HCT116 (cell line): Measurements from ENCODE around the gene ERCC5. TPM values are rescaled to one million over a fixed set of nuclear protein-coding genes. Genes with fewer than 3 reads are reported as not detected.

Source experiments
- ATAC-seq: fragments of 200-7000 bp; cut with Tn5 transposase; 2 replicates; pipeline ENCODE4 v1.9.1; 2020; ENCODE audit warnings: mild to moderate bottlenecking, moderate library complexity
- BruUV-seq: library from RNA; stranded (reverse); fragments of 400-500 nt; replicated peaks from 2 replicates; lab custom pipeline; 2021; lab: Mats Ljungman, UMichigan
- CTCF ChIA-PET: fragments of 300-600 bp; sonication (Branson Sonifier 250); formaldehyde crosslinking; loops from one replicate; lab custom pipeline; 2021; ENCODE audit warnings: antibody characterized with exemption; lab: Charles Lee
- POLR2A ChIA-PET: fragments of 300-600, 350-600 bp; sonication (Branson Sonifier 250); formaldehyde crosslinking; loops from one replicate; lab custom pipeline; 2021; ENCODE audit warnings: antibody characterized with exemption; lab: Charles Lee
- RAD21 ChIA-PET, 2 experiments: fragments of 300-600 bp; sonication (Branson Sonifier 250); formaldehyde crosslinking; loops; one replicate each; lab custom pipeline; 2023; ENCODE audit warnings: low total read pairs in 2 of 2; ENCODE audit not compliant: uncharacterized antibody in 2 of 2, unreplicated experiment in 2 of 2, low non-redundant PET in 1 of 2; lab: Charles Lee
- DNase-seq: peaks from one replicate; pipeline ENCODE4 v3.0.0-alpha.2; 2010; ENCODE audit warnings: low read depth, low spot score
- H2AFZ ChIP-seq: fragments of 200-600 bp; shearing (Covaris generic), sonication (generic); 2 replicates; pipeline ENCODE4 v1.6.1; 2017; ENCODE audit warnings: low read depth, mixed run types, mixed read lengths, antibody characterized with exemption, low read length; ENCODE audit not compliant: poor library complexity, severe bottlenecking
- H3K27ac ChIP-seq: 2 replicates; pipeline ENCODE4 v1.5.1; 2012; ENCODE audit warnings: low read depth, low read length
- H3K27me3 ChIP-seq: fragments of 200-600 bp; sonication (generic); 2 replicates; pipeline ENCODE4 v1.6.1; 2016; ENCODE audit warnings: mixed run types, low read length, mixed read lengths; ENCODE audit not compliant: insufficient read depth
- H3K36me3 ChIP-seq, 2 experiments: fragments of 200-500 bp in 1 of 2; fragments of 200-600 bp in 1 of 2; sonication (Bioruptor generic) in 1 of 2; sonication (generic) in 1 of 2; 2 replicates each; pipeline versions ENCODE4 v1.5.1 to v1.6.1; 2014 to 2016; ENCODE audit warnings: low read length in 2 of 2, inconsistent platforms in 1 of 2, mixed read lengths in 1 of 2, mixed run types in 1 of 2; ENCODE audit not compliant: insufficient read depth in 2 of 2, control insufficient read depth in 1 of 2
- H3K4me1 ChIP-seq, 2 experiments: fragments of 200-600 bp in 1 of 2; sonication (generic) in 1 of 2; 2 replicates each; pipeline versions ENCODE4 v1.5.1 to v1.6.1; 2012 to 2017; ENCODE audit warnings: low read length in 2 of 2, inconsistent platforms in 1 of 2, mild to moderate bottlenecking in 1 of 2, mixed read lengths in 1 of 2, mixed run types in 1 of 2, moderate library complexity in 1 of 2; ENCODE audit not compliant: insufficient read depth in 2 of 2, control insufficient read depth in 1 of 2
- H3K4me2 ChIP-seq: fragments of 200-600 bp; sonication (generic); 2 replicates; pipeline ENCODE4 v1.6.1; 2017; ENCODE audit warnings: mixed run types, low read length, mixed read lengths
- H3K4me3 ChIP-seq, 2 experiments: fragments of 200-600 bp in 1 of 2; sonication (generic) in 1 of 2; replicated peaks in 1 of 2; 2 replicates each; pipeline ENCODE4 v1.5.1; 2011 to 2016; ENCODE audit warnings: low read length in 2 of 2, control low read depth in 1 of 2, low read depth in 1 of 2, mild to moderate bottlenecking in 1 of 2, mixed read lengths in 1 of 2, mixed run types in 1 of 2
- H3K79me2 ChIP-seq: fragments of 200-600 bp; sonication (generic); 2 replicates; pipeline ENCODE4 v1.6.1; 2017; ENCODE audit warnings: mild to moderate bottlenecking, mixed run types, low read length, moderate library complexity, mixed read lengths; ENCODE audit not compliant: insufficient read depth
- H3K9ac ChIP-seq: fragments of 200-600 bp; sonication (generic); 2 replicates; pipeline ENCODE4 v1.6.1; 2016; ENCODE audit warnings: low read length, mixed read lengths
- H3K9me2 ChIP-seq: fragments of 200-600 bp; sonication (generic), shearing (Covaris generic); 2 replicates; pipeline ENCODE4 v1.6.1; 2017; ENCODE audit warnings: mixed run types, mild to moderate bottlenecking, moderate library complexity; ENCODE audit not compliant: insufficient read depth
- H3K9me3 ChIP-seq, 2 experiments: fragments of 200-500 bp in 1 of 2; fragments of 200-600 bp in 1 of 2; sonication (Bioruptor generic) in 1 of 2; sonication (generic) in 1 of 2; 2 replicates each; pipeline ENCODE4 v1.6.1; 2014 to 2017; ENCODE audit warnings: low read length in 2 of 2, mixed read lengths in 2 of 2, inconsistent platforms in 1 of 2, low read depth in 1 of 2, mild to moderate bottlenecking in 1 of 2, mixed run types in 1 of 2, moderate library complexity in 1 of 2; ENCODE audit not compliant: control insufficient read depth in 1 of 2, insufficient read depth in 1 of 2
- H4K20me1 ChIP-seq: fragments of 200-600 bp; sonication (generic), shearing (Covaris generic); 2 replicates; pipeline ENCODE4 v1.6.1; 2017; ENCODE audit warnings: mixed run types, mild to moderate bottlenecking, moderate library complexity; ENCODE audit not compliant: insufficient read depth
- CBX3 ChIP-seq: IDR thresholded peaks from 2 replicates; pipeline ENCODE4 v1.6.1; 2012; ENCODE audit warnings: low read depth
- CEBPB ChIP-seq: IDR thresholded peaks from 2 replicates; pipeline ENCODE4 v1.6.1; 2012; ENCODE audit warnings: low read depth
- EGR1 ChIP-seq: IDR thresholded peaks from 2 replicates; pipeline ENCODE4 v1.6.1; 2012; ENCODE audit warnings: low read depth
- EZH2 ChIP-seq: fragments of 200-600 bp; sonication (generic); IDR thresholded peaks from 2 replicates; pipeline ENCODE4 v1.6.1; 2017; ENCODE audit warnings: antibody characterized with exemption, mixed run types
- FOSL1 ChIP-seq: IDR thresholded peaks from 2 replicates; pipeline ENCODE4 v1.6.1; 2012; ENCODE audit warnings: low read depth
- JUND ChIP-seq: IDR thresholded peaks from 2 replicates; pipeline ENCODE4 v1.6.1; 2012
- RAD21 ChIP-seq: IDR thresholded peaks from 2 replicates; pipeline ENCODE4 v1.6.1; 2012; ENCODE audit warnings: low read depth, mild to moderate bottlenecking
- REST ChIP-seq: IDR thresholded peaks from 2 replicates; pipeline ENCODE4 v1.6.1; 2012; ENCODE audit warnings: low read depth
- TCF7L2 ChIP-seq: IDR thresholded peaks from 2 replicates; pipeline ENCODE4 v1.7.0; 2011; ENCODE audit warnings: borderline replicate concordance, inconsistent platforms; ENCODE audit not compliant: insufficient read depth, insufficient read length; ENCODE audit errors: extremely low read depth
- ZNF274 ChIP-seq: fragments of 200-500 bp; sonication (Bioruptor generic); IDR thresholded peaks from 2 replicates; pipeline ENCODE4 v1.6.1; 2014; ENCODE audit warnings: mild to moderate bottlenecking, low read depth, low read length, inconsistent platforms
- intact Hi-C: fragments of 100-400 bp; cut with micrococcal nuclease; formaldehyde crosslinking; loops from 2 replicates; pipeline ENCODE4 v1.10.0; 2022
- total RNA-seq: library from RNA; stranded (reverse); gene quantifications from one replicate; pipeline ENCODE4 v1.2.1, GENCODE V29; 2021; ENCODE audit not compliant: unreplicated experiment

ERCC5 gene
- total RNA-seq, 1 experiment from 2014 or later = 25.6 TPM

- POLR2A ChIA-PET = interaction anchor here (1.2 to 2.3 kb wide), 3 partner anchors 12 to 249 kb away, joined by 3 to 11 read pairs (median 3); partner anchors contain the start of genes TEX30 and TPP2
- Histone ChIP-seq H3K9me2 (no peaks in the 10 kb centered on the region), H3K4me2 (peak overlapping the region; percentile 95), H3K27ac (peak overlapping the region; percentile 89), H3K9ac (peak overlapping the region; percentile 84), H3K79me2 (peaks cover 32% of the 10 kb centered on the region), H2AFZ (peak overlapping the region; percentile 62), H3K4me1 (peaks cover 0 to 18% of the 10 kb centered on the region in 2 experiments; a peak in 3 of 4 replicates), H3K36me3 (no peaks in the 10 kb centered on the region), H3K9me3 (no peaks in the 10 kb centered on the region), H3K4me3 (peak overlapping the region; percentile 97 to 98), H3K27me3 (no peaks in the 10 kb centered on the region), H4K20me1 (no peaks in the 10 kb centered on the region)
- CTCF ChIA-PET = interaction anchor here (1.0 to 1.7 kb wide), 3 partner anchors 249 to 264 kb away, joined by 5 to 7 read pairs (median 7); no protein-coding TSS in a partner anchor
- peak; percentile 47 for ATAC-seq
- no peak for DNase-seq
- TSS peak; percentile 96 for BruUV-seq
- RAD21 ChIA-PET = no interaction called here
- TF ChIP-seq REST (no peak), JUND (no peak), EGR1 (no peak), ZNF274 (no peak), CBX3 (no peak), FOSL1 (no peak), RAD21 (no peak), EZH2 (no peak), TCF7L2 (no peak), CEBPB (no peak)
- intact Hi-C loops = loop anchor here (2.0 to 5.0 kb wide), 2 partner anchors 44 to 1703 kb away; no protein-coding TSS in a partner anchor
Measured at GRCh38 chr13:102845289-102845629, 573 bp upstream of the ERCC5 start.
